RWPE2 (cell line): ENCODE measurements around the gene MRPS15.

Experiments used
- ATAC-seq: fragments of 200-7000 bp; cut with Tn5 transposase; 3 replicates; pipeline ENCODE4 v1.9.1; 2021; ENCODE audit warnings: low read depth
- DNase-seq: peaks from one replicate; pipeline ENCODE4 v3.0.0-alpha.2; 2020; ENCODE audit warnings: low spot score
- H3K27ac ChIP-seq: fragments of 450-650 bp; 2 replicates; pipeline ENCODE4 v1.5.1; 2017; ENCODE audit warnings: mild to moderate bottlenecking; ENCODE audit not compliant: poor library complexity, severe bottlenecking
- H3K27me3 ChIP-seq: fragments of 250-450 bp; sonication (Bioruptor Pico); 2 replicates; pipeline ENCODE4 v1.5.1; 2021; ENCODE audit warnings: mild to moderate bottlenecking, moderate library complexity; ENCODE audit not compliant: insufficient read depth, poor library complexity, severe bottlenecking
- H3K36me3 ChIP-seq: fragments of 250-450 bp; sonication (Bioruptor Pico); 2 replicates; pipeline ENCODE4 v1.5.1; 2020; ENCODE audit warnings: low read depth, mild to moderate bottlenecking, moderate library complexity
- H3K4me1 ChIP-seq: fragments of 250-450 bp; sonication (Bioruptor Pico); 2 replicates; pipeline ENCODE4 v1.5.1; 2021; ENCODE audit warnings: mild to moderate bottlenecking, moderate library complexity; ENCODE audit not compliant: insufficient read depth, poor library complexity, severe bottlenecking
- H3K4me3 ChIP-seq: fragments of 250-450 bp; sonication (Bioruptor Pico); 2 replicates; pipeline ENCODE4 v1.5.1; 2021; ENCODE audit warnings: mild to moderate bottlenecking, moderate library complexity; ENCODE audit not compliant: severe bottlenecking
- H3K9me3 ChIP-seq: fragments of 250-450 bp; sonication (Bioruptor Pico); 2 replicates; pipeline ENCODE4 v1.5.1; 2021; ENCODE audit warnings: mild to moderate bottlenecking, moderate library complexity; ENCODE audit not compliant: severe bottlenecking
- CTCF ChIP-seq: fragments of 450-650 bp; IDR thresholded peaks from one replicate; pipeline ENCODE4 v1.5.1; 2017; ENCODE audit warnings: mild to moderate bottlenecking, moderate library complexity; ENCODE audit not compliant: poor library complexity, severe bottlenecking

The MRPS15 gene

GRCh38 chr1:36440044-36440443 lies 24.1 kb downstream of the MRPS15 start:
- H3K27me3 ChIP-seq, result no peaks in the 10 kb centered on the region
- no peak for TF ChIP-seq CTCF
- H3K4me1 ChIP-seq, result peaks cover 13% of the 10 kb centered on the region
- no peak for ATAC-seq
- no peaks in the 10 kb centered on the region for H3K9me3 ChIP-seq
- H3K4me3 ChIP-seq, result no peak overlapping the region
- no peak overlapping the region for H3K27ac ChIP-seq
- DNase-seq, result no peak
- no peaks in the 10 kb centered on the region for H3K36me3 ChIP-seq

GRCh38 chr1:36438715-36439114 lies 25.5 kb downstream of the MRPS15 start:
- Histone ChIP-seq H3K36me3 (no peaks in the 10 kb centered on the region), H3K27ac (no peak overlapping the region), H3K4me3 (no peak overlapping the region), H3K4me1 (peaks cover 13% of the 10 kb centered on the region), H3K27me3 (no peaks in the 10 kb centered on the region), H3K9me3 (no peaks in the 10 kb centered on the region)
- DNase-seq, result no peak
- no peak for ATAC-seq
- TF ChIP-seq CTCF, result no peak

- Histone ChIP-seq H3K27ac (peak overlapping the region; percentile 73), H3K4me3 (no peak overlapping the region), H3K9me3 (no peaks in the 10 kb centered on the region), H3K36me3 (no peaks in the 10 kb centered on the region), H3K27me3 (no peaks in the 10 kb centered on the region), H3K4me1 (peaks cover 13% of the 10 kb centered on the region)
- DNase-seq, result no peak
- peak; percentile 96 for ATAC-seq
- TF ChIP-seq CTCF, result no peak
Measured at GRCh38 chr1:36436821-36437220, 27.4 kb downstream of the MRPS15 start.

GRCh38 chr1:36433102-36433501 lies 31.1 kb downstream of the MRPS15 start:
- H3K27me3 ChIP-seq, result no peaks in the 10 kb centered on the region
- H3K27ac ChIP-seq, result no peak overlapping the region
- H3K4me3 ChIP-seq, result no peak overlapping the region
- no peaks in the 10 kb centered on the region for H3K9me3 ChIP-seq
- DNase-seq (no peak), ATAC-seq (no peak)
- TF ChIP-seq CTCF, result no peak
- no peaks in the 10 kb centered on the region; the same call in 1 of the 2 replicates for H3K36me3 ChIP-seq
- H3K4me1 ChIP-seq, result peaks cover 13% of the 10 kb centered on the region

GRCh38 chr1:36432616-36433015 lies 31.6 kb downstream of the MRPS15 start:
- Histone ChIP-seq H3K27me3 (no peaks in the 10 kb centered on the region), H3K9me3 (no peaks in the 10 kb centered on the region), H3K36me3 (no peaks in the 10 kb centered on the region; the same call in 1 of the 2 replicates), H3K4me1 (peaks cover 12% of the 10 kb centered on the region), H3K27ac (no peak overlapping the region), H3K4me3 (no peak overlapping the region)
- ATAC-seq, result no peak
- no peak for DNase-seq
- TF ChIP-seq CTCF, result no peak
